Adrenal gland (tissue), 5 donors: ENCODE data around the gene EPHB6.

Source experiments
- POLR2A ChIP-seq, 2 donors: fragments of 450-650 bp; IDR thresholded peaks; one replicate each; pipeline ENCODE4 v1.6.1; 2017; ENCODE audit warnings: antibody characterized with exemption in 2 of 2, mild to moderate bottlenecking in 2 of 2, moderate library complexity in 1 of 2
- TF ChIP-seq, protein P1 (sequence below), 6 experiments: fragments of 450-650 bp in 4 of 6; fragments of 200-600 bp in 2 of 6; sonication (generic) in 1 of 6; IDR thresholded peaks; 1 replicate in 5 of 6; 2 replicates in 1 of 6; pipeline versions ENCODE4 v1.5.1 to v1.8.0; 2016 to 2021; ENCODE audit warnings: antibody characterized with exemption in 6 of 6, mild to moderate bottlenecking in 2 of 6, moderate library complexity in 1 of 6
- donor health status: DM: no; HTN: no; CAD: no.

DNA sequence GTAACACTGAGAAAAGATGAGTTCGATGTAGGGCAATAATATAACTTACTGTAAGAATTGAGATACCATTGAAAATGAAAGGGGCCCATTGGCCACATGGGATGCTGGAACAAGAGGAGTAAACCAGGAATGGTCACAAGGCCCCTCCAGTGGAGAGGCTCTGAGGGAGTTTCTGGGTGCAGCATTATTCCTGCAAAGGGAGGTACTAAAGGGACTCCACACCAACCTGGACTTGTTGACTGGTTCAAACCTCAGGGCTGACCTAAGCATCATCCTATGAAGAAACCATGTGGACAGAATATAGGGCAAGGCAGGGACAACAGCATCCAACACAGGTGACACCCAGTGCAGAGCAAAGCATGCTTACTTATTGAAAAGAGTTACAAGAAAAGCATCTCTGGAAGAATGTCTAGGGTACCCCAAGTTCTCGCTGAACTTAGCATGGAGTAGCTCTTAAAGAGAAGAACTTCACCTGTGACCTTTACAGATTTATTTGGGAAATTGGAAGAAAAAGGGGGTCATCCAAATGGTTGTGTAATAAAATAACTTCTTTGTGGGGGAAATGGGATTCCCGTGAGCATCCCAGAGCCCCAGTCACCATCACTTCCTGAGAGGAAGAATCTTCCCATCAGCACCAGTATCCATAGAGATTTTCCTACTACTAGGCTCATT, 49.4 kb upstream of the EPHB6 start:
- TF ChIP-seq, protein P1, sequence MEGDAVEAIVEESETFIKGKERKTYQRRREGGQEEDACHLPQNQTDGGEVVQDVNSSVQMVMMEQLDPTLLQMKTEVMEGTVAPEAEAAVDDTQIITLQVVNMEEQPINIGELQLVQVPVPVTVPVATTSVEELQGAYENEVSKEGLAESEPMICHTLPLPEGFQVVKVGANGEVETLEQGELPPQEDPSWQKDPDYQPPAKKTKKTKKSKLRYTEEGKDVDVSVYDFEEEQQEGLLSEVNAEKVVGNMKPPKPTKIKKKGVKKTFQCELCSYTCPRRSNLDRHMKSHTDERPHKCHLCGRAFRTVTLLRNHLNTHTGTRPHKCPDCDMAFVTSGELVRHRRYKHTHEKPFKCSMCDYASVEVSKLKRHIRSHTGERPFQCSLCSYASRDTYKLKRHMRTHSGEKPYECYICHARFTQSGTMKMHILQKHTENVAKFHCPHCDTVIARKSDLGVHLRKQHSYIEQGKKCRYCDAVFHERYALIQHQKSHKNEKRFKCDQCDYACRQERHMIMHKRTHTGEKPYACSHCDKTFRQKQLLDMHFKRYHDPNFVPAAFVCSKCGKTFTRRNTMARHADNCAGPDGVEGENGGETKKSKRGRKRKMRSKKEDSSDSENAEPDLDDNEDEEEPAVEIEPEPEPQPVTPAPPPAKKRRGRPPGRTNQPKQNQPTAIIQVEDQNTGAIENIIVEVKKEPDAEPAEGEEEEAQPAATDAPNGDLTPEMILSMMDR (IDR thresholded peaks at IDR 0.05) = no peak
- no peak for TF ChIP-seq POLR2A (IDR thresholded peaks at IDR 0.05)
